ENCODE data around the gene BCS1L. TPM values are rescaled to one million over a fixed set of nuclear protein-coding genes. Genes with fewer than 3 reads are reported as not detected.

Gene BCS1L
- total RNA-seq, 2 donors from 2014 or later: 40.3 to 42.9 TPM

DNA sequence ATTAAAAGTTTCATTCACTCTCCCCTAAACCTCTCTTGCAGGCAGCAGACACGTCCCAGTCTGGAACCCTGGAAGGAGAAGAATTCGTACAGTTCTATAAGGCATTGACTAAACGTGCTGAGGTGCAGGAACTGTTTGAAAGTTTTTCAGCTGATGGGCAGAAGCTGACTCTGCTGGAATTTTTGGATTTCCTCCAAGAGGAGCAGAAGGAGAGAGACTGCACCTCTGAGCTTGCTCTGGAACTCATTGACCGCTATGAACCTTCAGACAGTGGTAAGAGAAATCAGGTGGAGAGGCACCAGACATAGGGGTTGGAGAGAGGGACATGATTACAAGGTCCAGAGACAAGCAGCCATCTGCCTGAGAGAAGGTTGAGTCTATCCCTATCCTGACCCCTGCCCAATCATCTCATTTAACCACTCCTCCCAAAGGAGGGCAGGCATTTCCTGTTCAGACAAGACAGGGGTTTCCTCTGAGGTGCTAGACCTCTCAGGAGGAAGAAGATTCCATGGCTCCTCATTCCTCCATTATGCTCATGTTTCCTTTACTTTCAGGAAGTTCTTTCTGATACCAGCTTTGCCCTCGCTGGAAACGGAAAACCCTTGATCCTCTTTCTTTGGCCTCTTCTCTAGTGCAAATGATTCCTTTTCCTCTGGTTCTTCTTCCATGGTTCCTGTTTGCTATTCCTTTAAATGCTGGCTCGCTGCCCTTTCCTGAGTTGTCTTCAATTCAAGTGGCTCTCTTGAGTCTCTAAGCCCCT is 36.7 kb upstream of the BCS1L start:
- no peaks in the 10 kb centered on the region for H3K9me3 ChIP-seq
- no peaks in the 10 kb centered on the region for H3K27me3 ChIP-seq (replicated peaks; ENCODE audit: insufficient read depth)
- no peaks in the 10 kb centered on the region for H3K36me3 ChIP-seq
- intact Hi-C loops (cut with DNase I): no loop called here
- H3K27ac ChIP-seq: no peak overlapping the region
- WGBS: 60% methylated on average over 7 of the region's 7 CpGs
- DNase-seq (ENCODE audit: low spot score): no peak
- TF ChIP-seq POLR2AphosphoS5 (IDR thresholded peaks at IDR 0.05) (no peak), POLR2A (IDR thresholded peaks at IDR 0.05) (no peak)
- TF ChIP-seq, protein P1, sequence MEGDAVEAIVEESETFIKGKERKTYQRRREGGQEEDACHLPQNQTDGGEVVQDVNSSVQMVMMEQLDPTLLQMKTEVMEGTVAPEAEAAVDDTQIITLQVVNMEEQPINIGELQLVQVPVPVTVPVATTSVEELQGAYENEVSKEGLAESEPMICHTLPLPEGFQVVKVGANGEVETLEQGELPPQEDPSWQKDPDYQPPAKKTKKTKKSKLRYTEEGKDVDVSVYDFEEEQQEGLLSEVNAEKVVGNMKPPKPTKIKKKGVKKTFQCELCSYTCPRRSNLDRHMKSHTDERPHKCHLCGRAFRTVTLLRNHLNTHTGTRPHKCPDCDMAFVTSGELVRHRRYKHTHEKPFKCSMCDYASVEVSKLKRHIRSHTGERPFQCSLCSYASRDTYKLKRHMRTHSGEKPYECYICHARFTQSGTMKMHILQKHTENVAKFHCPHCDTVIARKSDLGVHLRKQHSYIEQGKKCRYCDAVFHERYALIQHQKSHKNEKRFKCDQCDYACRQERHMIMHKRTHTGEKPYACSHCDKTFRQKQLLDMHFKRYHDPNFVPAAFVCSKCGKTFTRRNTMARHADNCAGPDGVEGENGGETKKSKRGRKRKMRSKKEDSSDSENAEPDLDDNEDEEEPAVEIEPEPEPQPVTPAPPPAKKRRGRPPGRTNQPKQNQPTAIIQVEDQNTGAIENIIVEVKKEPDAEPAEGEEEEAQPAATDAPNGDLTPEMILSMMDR (IDR thresholded peaks at IDR 0.05): no peak
- no peak overlapping the region for H3K4me3 ChIP-seq
- H3K4me1 ChIP-seq (replicated peaks): no peaks in the 10 kb centered on the region

DNA sequence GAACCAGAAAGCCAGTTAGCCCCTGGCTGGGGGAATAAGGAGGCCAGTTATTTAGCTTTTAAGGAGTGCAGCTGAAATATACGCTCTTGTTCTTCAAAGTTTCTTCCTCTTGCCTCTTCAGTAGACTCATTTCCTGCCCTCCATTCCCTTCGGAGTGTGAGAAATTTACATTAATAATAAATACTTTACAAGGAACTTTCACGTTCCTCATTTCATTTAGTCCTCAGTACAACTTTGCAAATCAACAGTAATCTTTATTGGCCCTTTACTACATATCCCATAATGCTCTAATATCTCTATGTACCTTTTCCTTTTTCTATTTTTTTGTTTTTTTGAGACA is 36.1 kb upstream of the BCS1L start:
- Histone ChIP-seq H3K27ac (no peak overlapping the region), H3K4me1 (replicated peaks) (no peaks in the 10 kb centered on the region), H3K27me3 (replicated peaks; ENCODE audit: insufficient read depth) (no peaks in the 10 kb centered on the region), H3K4me3 (no peak overlapping the region), H3K36me3 (no peaks in the 10 kb centered on the region), H3K9me3 (no peaks in the 10 kb centered on the region)
- TF ChIP-seq POLR2A (IDR thresholded peaks at IDR 0.05) (no peak), POLR2AphosphoS5 (IDR thresholded peaks at IDR 0.05) (no peak)
- TF ChIP-seq, protein P1 (IDR thresholded peaks at IDR 0.05): no peak
- no peak for DNase-seq (ENCODE audit: low spot score)
- intact Hi-C loops (cut with DNase I): no loop called here
- WGBS: 65% methylated on average over 3 of the region's 3 CpGs

DNA sequence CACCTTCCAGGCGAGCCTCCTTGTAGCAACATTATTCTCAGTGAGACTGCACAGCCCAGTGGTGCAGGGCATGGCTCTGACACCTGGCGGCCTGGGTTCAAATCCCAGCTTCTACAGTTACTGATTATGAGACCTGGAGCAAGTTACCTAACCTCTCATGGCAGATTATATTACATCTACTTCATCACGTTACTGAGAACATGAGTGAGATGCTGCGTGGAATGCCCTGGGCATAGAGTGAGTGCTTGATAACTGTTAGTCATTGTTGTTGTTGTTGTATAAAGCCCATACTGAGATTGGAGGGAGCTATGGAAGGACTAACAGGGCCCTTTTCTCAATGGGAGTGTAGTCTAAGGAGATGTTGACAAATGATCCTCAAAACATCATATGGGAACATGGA is 33.1 kb upstream of the BCS1L start:
- Histone ChIP-seq H3K9me3 (no peaks in the 10 kb centered on the region), H3K4me1 (replicated peaks) (no peaks in the 10 kb centered on the region), H3K4me3 (no peak overlapping the region), H3K27me3 (replicated peaks; ENCODE audit: insufficient read depth) (no peaks in the 10 kb centered on the region), H3K36me3 (no peaks in the 10 kb centered on the region), H3K27ac (no peak overlapping the region)
- TF ChIP-seq POLR2A (IDR thresholded peaks at IDR 0.05) (no peak), POLR2AphosphoS5 (IDR thresholded peaks at IDR 0.05) (no peak)
- TF ChIP-seq, protein P1 (IDR thresholded peaks at IDR 0.05): no peak
- intact Hi-C loops (cut with DNase I): no loop called here
- 92% methylated on average over 4 of the region's 4 CpGs for WGBS
- no peak for DNase-seq (ENCODE audit: low spot score)

DNA sequence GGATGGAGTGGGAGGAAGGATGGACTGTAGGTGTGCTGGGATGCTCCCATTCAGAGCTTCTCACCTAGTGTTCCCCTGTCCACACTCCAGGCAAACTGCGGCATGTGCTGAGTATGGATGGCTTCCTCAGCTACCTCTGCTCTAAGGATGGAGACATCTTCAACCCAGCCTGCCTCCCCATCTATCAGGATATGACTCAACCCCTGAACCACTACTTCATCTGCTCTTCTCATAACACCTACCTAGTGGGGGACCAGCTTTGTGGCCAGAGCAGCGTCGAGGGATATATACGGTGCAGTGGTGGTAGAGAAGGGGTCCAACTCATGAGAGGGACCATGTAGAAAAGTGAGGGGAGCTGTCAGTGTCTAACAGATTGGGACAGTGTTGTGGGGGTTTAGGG is 31.5 kb upstream of the BCS1L start:
- H3K4me1 ChIP-seq (replicated peaks): no peaks in the 10 kb centered on the region
- no peak for DNase-seq (ENCODE audit: low spot score)
- no peaks in the 10 kb centered on the region for H3K9me3 ChIP-seq
- H3K4me3 ChIP-seq: no peak overlapping the region
- WGBS: 93% methylated on average over 4 of the region's 4 CpGs
- no peak overlapping the region for H3K27ac ChIP-seq
- no peaks in the 10 kb centered on the region for H3K36me3 ChIP-seq
- intact Hi-C loops (cut with DNase I): no loop called here
- no peaks in the 10 kb centered on the region for H3K27me3 ChIP-seq (replicated peaks; ENCODE audit: insufficient read depth)
- TF ChIP-seq, protein P1 (IDR thresholded peaks at IDR 0.05): no peak
- TF ChIP-seq POLR2A (IDR thresholded peaks at IDR 0.05): no peak
- TF ChIP-seq POLR2AphosphoS5 (IDR thresholded peaks at IDR 0.05): no peak

DNA sequence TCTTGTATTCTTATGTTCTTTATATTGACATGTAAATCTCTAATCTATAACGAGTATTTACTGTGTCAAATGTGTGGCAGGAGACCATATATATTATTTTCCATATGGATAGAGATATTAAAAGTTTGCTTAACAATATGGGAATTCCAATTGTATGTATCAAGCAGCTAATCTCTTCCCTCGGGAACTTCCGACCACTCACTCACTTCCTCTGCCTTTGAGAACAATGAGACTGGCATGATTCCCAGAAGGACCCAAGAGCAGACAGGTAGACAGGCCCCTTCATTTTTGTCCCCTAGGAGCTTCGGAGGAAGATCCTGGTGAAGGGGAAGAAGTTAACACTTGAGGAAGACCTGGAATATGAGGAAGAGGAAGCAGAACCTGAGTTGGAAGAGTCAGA is 27.6 kb upstream of the BCS1L start:
- no peaks in the 10 kb centered on the region for H3K36me3 ChIP-seq
- no peak for TF ChIP-seq POLR2A (IDR thresholded peaks at IDR 0.05)
- no peak for TF ChIP-seq POLR2AphosphoS5 (IDR thresholded peaks at IDR 0.05)
- TF ChIP-seq, protein P1 (IDR thresholded peaks at IDR 0.05): no peak
- H3K4me1 ChIP-seq (replicated peaks): no peaks in the 10 kb centered on the region
- no peak overlapping the region for H3K4me3 ChIP-seq
- 55% methylated on average over 4 of the region's 4 CpGs for WGBS
- H3K9me3 ChIP-seq: no peaks in the 10 kb centered on the region
- no peak for DNase-seq (ENCODE audit: low spot score)
- no peaks in the 10 kb centered on the region for H3K27me3 ChIP-seq (replicated peaks; ENCODE audit: insufficient read depth)
- H3K27ac ChIP-seq: no peak overlapping the region
- intact Hi-C loops (cut with DNase I): loop anchor here (5.0 kb wide), 1 partner anchor 40 kb away; no protein-coding TSS in a partner anchor

Measured in prostate gland (tissue), 2 donors.